ENCODE data around the gene STPG3.

DNA sequence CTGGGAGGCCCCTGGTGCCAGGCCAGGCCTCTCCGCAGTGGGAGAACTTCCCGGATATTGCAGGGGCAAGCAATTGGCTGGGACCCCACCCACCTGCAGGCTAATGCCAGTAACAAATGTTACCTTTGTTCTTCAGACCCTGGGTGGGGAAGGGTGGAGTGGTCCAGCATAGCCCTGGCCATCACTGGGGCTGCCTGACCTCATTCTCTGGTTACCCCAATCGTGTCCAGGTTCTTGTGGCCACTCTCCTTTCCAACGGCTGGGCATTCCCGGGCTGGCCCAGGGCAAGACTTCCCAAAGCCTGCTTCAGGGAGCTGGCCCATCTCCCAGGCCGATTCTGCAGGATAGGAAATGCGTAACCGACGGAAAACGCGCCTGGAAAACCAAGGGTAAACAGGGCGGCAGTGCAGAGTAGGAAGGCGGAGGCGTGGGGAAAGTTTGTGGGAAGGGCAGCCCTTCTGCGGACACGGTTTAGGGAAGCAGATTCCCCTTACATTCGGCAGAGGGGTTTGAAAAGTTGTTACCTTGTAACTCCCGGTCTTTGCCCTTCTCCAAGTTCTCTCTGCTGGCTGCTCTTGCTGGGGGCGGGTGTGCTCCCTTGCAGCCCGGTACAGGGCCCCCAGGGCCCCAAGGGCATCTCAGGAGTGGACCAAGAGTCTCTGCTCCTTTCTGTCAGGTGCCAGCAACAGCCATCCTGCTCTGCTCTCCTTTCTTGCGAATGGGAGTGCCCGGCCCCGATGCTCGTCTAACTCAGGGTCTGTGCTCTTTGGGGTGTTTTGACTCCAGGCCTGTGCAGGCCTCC, 47.5 kb downstream of the STPG3 start:
- no peak for TF ChIP-seq ZNF138 (CRISPR knock-in tag; IDR thresholded peaks at IDR 0.05; ENCODE audit: low read depth)
- TF ChIP-seq, protein P1, sequence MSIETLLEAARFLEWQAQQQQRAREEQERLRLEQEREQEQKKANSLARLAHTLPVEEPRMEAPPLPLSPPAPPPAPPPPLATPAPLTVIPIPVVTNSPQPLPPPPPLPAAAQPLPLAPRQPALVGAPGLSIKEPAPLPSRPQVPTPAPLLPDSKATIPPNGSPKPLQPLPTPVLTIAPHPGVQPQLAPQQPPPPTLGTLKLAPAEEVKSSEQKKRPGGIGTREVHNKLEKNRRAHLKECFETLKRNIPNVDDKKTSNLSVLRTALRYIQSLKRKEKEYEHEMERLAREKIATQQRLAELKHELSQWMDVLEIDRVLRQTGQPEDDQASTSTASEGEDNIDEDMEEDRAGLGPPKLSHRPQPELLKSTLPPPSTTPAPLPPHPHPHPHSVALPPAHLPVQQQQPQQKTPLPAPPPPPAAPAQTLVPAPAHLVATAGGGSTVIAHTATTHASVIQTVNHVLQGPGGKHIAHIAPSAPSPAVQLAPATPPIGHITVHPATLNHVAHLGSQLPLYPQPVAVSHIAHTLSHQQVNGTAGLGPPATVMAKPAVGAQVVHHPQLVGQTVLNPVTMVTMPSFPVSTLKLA (IDR thresholded peaks at IDR 0.05): no peak

Measured in HepG2 (cell line).